HCT116 (cell line): ENCODE results near the gene FSD1.

Experiments used
- POLR2A ChIP-seq: IDR thresholded peaks from 2 replicates; pipeline ENCODE4 v1.7.0; 2011; ENCODE audit warnings: borderline replicate concordance; ENCODE audit not compliant: insufficient read depth, insufficient read length; ENCODE audit errors: extremely low read depth
- TF ChIP-seq, protein P1 (sequence below), 3 experiments: fragments of 200-600 bp in 1 of 3; sonication (generic) in 1 of 3; IDR thresholded peaks in 2 of 3; conservative IDR thresholded peaks in 1 of 3; 2 replicates each; pipeline ENCODE4 v1.5.1; 2012 to 2017; ENCODE audit warnings: low read depth in 2 of 3, low read length in 2 of 3, antibody characterized with exemption in 1 of 3, borderline replicate concordance in 1 of 3, control low read depth in 1 of 3, mild to moderate bottlenecking in 1 of 3, mixed read lengths in 1 of 3, mixed run types in 1 of 3, moderate library complexity in 1 of 3; ENCODE audit not compliant: insufficient read depth in 1 of 3

DNA sequence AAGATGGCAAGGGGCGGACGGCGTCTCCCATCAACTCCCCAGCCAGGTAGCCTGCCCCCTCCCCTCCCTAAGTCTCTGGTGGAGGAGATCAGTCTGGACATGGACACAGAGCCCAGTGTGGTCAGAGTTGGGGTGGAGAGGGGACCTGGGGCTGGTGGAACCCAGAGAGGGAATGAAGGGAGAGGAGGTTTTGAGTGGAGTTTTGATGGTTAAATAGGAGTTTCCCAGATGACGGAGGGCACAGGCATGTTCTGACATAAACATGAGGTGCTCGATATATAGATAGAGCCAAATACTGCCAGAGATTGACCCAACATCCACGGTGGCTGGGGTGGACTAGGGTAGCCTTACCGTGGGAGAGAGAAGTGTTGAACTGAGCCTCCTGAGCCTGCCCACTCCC, 14.1 kb downstream of the FSD1 start:
- TF ChIP-seq, protein P1, sequence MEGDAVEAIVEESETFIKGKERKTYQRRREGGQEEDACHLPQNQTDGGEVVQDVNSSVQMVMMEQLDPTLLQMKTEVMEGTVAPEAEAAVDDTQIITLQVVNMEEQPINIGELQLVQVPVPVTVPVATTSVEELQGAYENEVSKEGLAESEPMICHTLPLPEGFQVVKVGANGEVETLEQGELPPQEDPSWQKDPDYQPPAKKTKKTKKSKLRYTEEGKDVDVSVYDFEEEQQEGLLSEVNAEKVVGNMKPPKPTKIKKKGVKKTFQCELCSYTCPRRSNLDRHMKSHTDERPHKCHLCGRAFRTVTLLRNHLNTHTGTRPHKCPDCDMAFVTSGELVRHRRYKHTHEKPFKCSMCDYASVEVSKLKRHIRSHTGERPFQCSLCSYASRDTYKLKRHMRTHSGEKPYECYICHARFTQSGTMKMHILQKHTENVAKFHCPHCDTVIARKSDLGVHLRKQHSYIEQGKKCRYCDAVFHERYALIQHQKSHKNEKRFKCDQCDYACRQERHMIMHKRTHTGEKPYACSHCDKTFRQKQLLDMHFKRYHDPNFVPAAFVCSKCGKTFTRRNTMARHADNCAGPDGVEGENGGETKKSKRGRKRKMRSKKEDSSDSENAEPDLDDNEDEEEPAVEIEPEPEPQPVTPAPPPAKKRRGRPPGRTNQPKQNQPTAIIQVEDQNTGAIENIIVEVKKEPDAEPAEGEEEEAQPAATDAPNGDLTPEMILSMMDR (IDR thresholded peaks at IDR 0.05 in 2 of 3, conservative IDR thresholded peaks at IDR 0.05 in 1 of 3; ENCODE audit: borderline replicate concordance in 1 of 3, insufficient read depth in 1 of 3, low read depth in 2 of 3, low read length in 2 of 3): no peak
- no peak for TF ChIP-seq POLR2A
